ENCODE results near the gene COPS3. TPM values are rescaled to one million over a fixed set of nuclear protein-coding genes. Genes with fewer than 3 reads are reported as not detected.
"Not testable (repeated sequence)": the region's sequence is repeated elsewhere in the genome, so short reads cannot be mapped to it uniquely, and the experiment has no call there.

COPS3 gene
- polyA plus RNA-seq, 2 donors, result 19.2 to 58.3 TPM

- 74 to 82% methylated on average over 4 of the region's 4 CpGs for WGBS, 2 donors
- H3K27me3 ChIP-seq (ENCODE audit: control insufficient read depth in 1 of 2, insufficient read depth in 2 of 2, low read length in 2 of 2), result no peaks in the 10 kb centered on the region
- H3K9me3 ChIP-seq (ENCODE audit: control insufficient read depth in 2 of 2, insufficient read depth in 1 of 2, low read depth in 1 of 2, low read length in 1 of 2), result no peaks in the 10 kb centered on the region
- H3K27ac ChIP-seq (ENCODE audit: low read depth in 2 of 2, low read length in 1 of 2), result no peak overlapping the region
- H3K4me3 ChIP-seq (ENCODE audit: low read depth in 1 of 2, low read length in 2 of 2), result no peak overlapping the region
- peaks cover 0 to 1% of the 10 kb centered on the region in 2 donors for H3K4me1 ChIP-seq (ENCODE audit: control insufficient read depth in 2 of 2, insufficient read depth in 2 of 2, low read length in 1 of 2)
- peaks cover 0 to 2% of the 10 kb centered on the region in 2 donors for H3K36me3 ChIP-seq (ENCODE audit: control insufficient read depth in 2 of 2, insufficient read depth in 2 of 2, low read length in 1 of 2)
Observed at GRCh38 chr17:17279316-17279715, 1.7 kb downstream of the COPS3 start.

GRCh38 chr17:17277431-17277830, 3.6 kb downstream of the COPS3 start:
- not testable (repeated sequence) for H3K9me3 ChIP-seq (ENCODE audit: control insufficient read depth in 2 of 2, insufficient read depth in 1 of 2, low read depth in 1 of 2, low read length in 1 of 2); H3K36me3 ChIP-seq (ENCODE audit: control insufficient read depth in 2 of 2, insufficient read depth in 2 of 2, low read length in 1 of 2); H3K4me1 ChIP-seq (ENCODE audit: control insufficient read depth in 2 of 2, insufficient read depth in 2 of 2, low read length in 1 of 2); H3K27me3 ChIP-seq (ENCODE audit: control insufficient read depth in 1 of 2, insufficient read depth in 2 of 2, low read length in 2 of 2); H3K27ac ChIP-seq (ENCODE audit: low read depth in 2 of 2, low read length in 1 of 2); H3K4me3 ChIP-seq (ENCODE audit: low read depth in 1 of 2, low read length in 2 of 2)
- 94% methylated on average over 5 of the region's 5 CpGs for whole genome bisulfite sequencing, 2 donors

- WGBS, 2 donors, result 83 to 84% methylated on average over 6 of the region's 6 CpGs
- H3K27me3 ChIP-seq (ENCODE audit: control insufficient read depth in 1 of 2, insufficient read depth in 2 of 2, low read length in 2 of 2), result no peaks in the 10 kb centered on the region
- H3K4me1 ChIP-seq (ENCODE audit: control insufficient read depth in 2 of 2, insufficient read depth in 2 of 2, low read length in 1 of 2), result no peaks in the 10 kb centered on the region
- no peak overlapping the region for H3K4me3 ChIP-seq (ENCODE audit: low read depth in 1 of 2, low read length in 2 of 2)
- H3K36me3 ChIP-seq (ENCODE audit: control insufficient read depth in 2 of 2, insufficient read depth in 2 of 2, low read length in 1 of 2), result peaks cover 0 to 7% of the 10 kb centered on the region in 2 donors
- H3K9me3 ChIP-seq (ENCODE audit: control insufficient read depth in 2 of 2, insufficient read depth in 1 of 2, low read depth in 1 of 2, low read length in 1 of 2), result no peaks in the 10 kb centered on the region
- H3K27ac ChIP-seq (ENCODE audit: low read depth in 2 of 2, low read length in 1 of 2), result no peak overlapping the region
Observed at GRCh38 chr17:17275971-17276370, 5.1 kb downstream of the COPS3 start.

GRCh38 chr17:17269926-17270773, 10.9 kb downstream of the COPS3 start:
- no peaks in the 10 kb centered on the region for H3K27me3 ChIP-seq (ENCODE audit: control insufficient read depth in 1 of 2, insufficient read depth in 2 of 2, low read length in 2 of 2)
- H3K4me3 ChIP-seq (ENCODE audit: low read depth in 1 of 2, low read length in 2 of 2), result no peak overlapping the region
- H3K27ac ChIP-seq (ENCODE audit: low read depth in 2 of 2, low read length in 1 of 2), result no peak overlapping the region
- peaks cover 4 to 14% of the 10 kb centered on the region in 2 donors for H3K36me3 ChIP-seq (ENCODE audit: control insufficient read depth in 2 of 2, insufficient read depth in 2 of 2, low read length in 1 of 2)
- WGBS, 2 donors, result 88 to 94% methylated on average over 9 of the region's 9 CpGs
- no peaks in the 10 kb centered on the region for H3K4me1 ChIP-seq (ENCODE audit: control insufficient read depth in 2 of 2, insufficient read depth in 2 of 2, low read length in 1 of 2)
- no peaks in the 10 kb centered on the region for H3K9me3 ChIP-seq (ENCODE audit: control insufficient read depth in 2 of 2, insufficient read depth in 1 of 2, low read depth in 1 of 2, low read length in 1 of 2)

- Histone ChIP-seq H3K4me3 (ENCODE audit: low read depth in 1 of 2, low read length in 2 of 2) (no peak overlapping the region), H3K36me3 (ENCODE audit: control insufficient read depth in 2 of 2, insufficient read depth in 2 of 2, low read length in 1 of 2) (peaks cover 7 to 18% of the 10 kb centered on the region in 2 donors), H3K9me3 (ENCODE audit: control insufficient read depth in 2 of 2, insufficient read depth in 1 of 2, low read depth in 1 of 2, low read length in 1 of 2) (no peaks in the 10 kb centered on the region), H3K27me3 (ENCODE audit: control insufficient read depth in 1 of 2, insufficient read depth in 2 of 2, low read length in 2 of 2) (no peaks in the 10 kb centered on the region), H3K4me1 (ENCODE audit: control insufficient read depth in 2 of 2, insufficient read depth in 2 of 2, low read length in 1 of 2) (no peaks in the 10 kb centered on the region), H3K27ac (ENCODE audit: low read depth in 2 of 2, low read length in 1 of 2) (no peak overlapping the region)
- WGBS, 2 donors, result 84 to 85% methylated on average over 2 of the region's 2 CpGs
Observed at GRCh38 chr17:17264430-17264829, 16.6 kb downstream of the COPS3 start.

GRCh38 chr17:17258998-17259397, 22.0 kb downstream of the COPS3 start:
- Histone ChIP-seq H3K27ac (ENCODE audit: low read depth in 2 of 2, low read length in 1 of 2) (no peak overlapping the region), H3K4me1 (ENCODE audit: control insufficient read depth in 2 of 2, insufficient read depth in 2 of 2, low read length in 1 of 2) (no peaks in the 10 kb centered on the region), H3K9me3 (ENCODE audit: control insufficient read depth in 2 of 2, insufficient read depth in 1 of 2, low read depth in 1 of 2, low read length in 1 of 2) (no peaks in the 10 kb centered on the region), H3K27me3 (ENCODE audit: control insufficient read depth in 1 of 2, insufficient read depth in 2 of 2, low read length in 2 of 2) (no peaks in the 10 kb centered on the region), H3K36me3 (ENCODE audit: control insufficient read depth in 2 of 2, insufficient read depth in 2 of 2, low read length in 1 of 2) (peaks cover 0 to 18% of the 10 kb centered on the region in 2 donors), H3K4me3 (ENCODE audit: low read depth in 1 of 2, low read length in 2 of 2) (no peak overlapping the region)
- WGBS, 2 donors, result 94 to 95% methylated on average over 4 of the region's 4 CpGs

GRCh38 chr17:17258011-17258410, 23.0 kb downstream of the COPS3 start:
- Histone ChIP-seq H3K36me3 (ENCODE audit: control insufficient read depth in 2 of 2, insufficient read depth in 2 of 2, low read length in 1 of 2) (peaks cover 0 to 22% of the 10 kb centered on the region in 2 donors), H3K9me3 (ENCODE audit: control insufficient read depth in 2 of 2, insufficient read depth in 1 of 2, low read depth in 1 of 2, low read length in 1 of 2) (no peaks in the 10 kb centered on the region), H3K27me3 (ENCODE audit: control insufficient read depth in 1 of 2, insufficient read depth in 2 of 2, low read length in 2 of 2) (no peaks in the 10 kb centered on the region), H3K4me1 (ENCODE audit: control insufficient read depth in 2 of 2, insufficient read depth in 2 of 2, low read length in 1 of 2) (no peaks in the 10 kb centered on the region), H3K27ac (ENCODE audit: low read depth in 2 of 2, low read length in 1 of 2) (no peak overlapping the region), H3K4me3 (ENCODE audit: low read depth in 1 of 2, low read length in 2 of 2) (no peak overlapping the region)
- WGBS, 2 donors, result 88 to 90% methylated on average over 7 of the region's 7 CpGs

GRCh38 chr17:17256316-17256715, 24.7 kb downstream of the COPS3 start:
- Histone ChIP-seq H3K9me3 (ENCODE audit: control insufficient read depth in 2 of 2, insufficient read depth in 1 of 2, low read depth in 1 of 2, low read length in 1 of 2) (no peaks in the 10 kb centered on the region), H3K4me3 (ENCODE audit: low read depth in 1 of 2, low read length in 2 of 2) (no peak overlapping the region), H3K36me3 (ENCODE audit: control insufficient read depth in 2 of 2, insufficient read depth in 2 of 2, low read length in 1 of 2) (peaks cover 0 to 27% of the 10 kb centered on the region in 2 donors), H3K27me3 (ENCODE audit: control insufficient read depth in 1 of 2, insufficient read depth in 2 of 2, low read length in 2 of 2) (no peaks in the 10 kb centered on the region), H3K27ac (ENCODE audit: low read depth in 2 of 2, low read length in 1 of 2) (no peak overlapping the region), H3K4me1 (ENCODE audit: control insufficient read depth in 2 of 2, insufficient read depth in 2 of 2, low read length in 1 of 2) (no peaks in the 10 kb centered on the region)
- WGBS, 2 donors, result 95 to 100% methylated on average over 1 of the region's 1 CpG

- not testable (repeated sequence) for H3K9me3 ChIP-seq (ENCODE audit: control insufficient read depth in 2 of 2, insufficient read depth in 1 of 2, low read depth in 1 of 2, low read length in 1 of 2); H3K27ac ChIP-seq (ENCODE audit: low read depth in 2 of 2, low read length in 1 of 2); H3K27me3 ChIP-seq (ENCODE audit: control insufficient read depth in 1 of 2, insufficient read depth in 2 of 2, low read length in 2 of 2); H3K4me3 ChIP-seq (ENCODE audit: low read depth in 1 of 2, low read length in 2 of 2); H3K4me1 ChIP-seq (ENCODE audit: control insufficient read depth in 2 of 2, insufficient read depth in 2 of 2, low read length in 1 of 2)
- 93 to 95% methylated on average over 11 of the region's 11 CpGs for WGBS, 2 donors
- peaks cover 0 to 26% of the 10 kb centered on the region in 2 donors for H3K36me3 ChIP-seq (ENCODE audit: control insufficient read depth in 2 of 2, insufficient read depth in 2 of 2, low read length in 1 of 2)
Observed at GRCh38 chr17:17255689-17256088, 25.4 kb downstream of the COPS3 start.

- H3K4me1 ChIP-seq (ENCODE audit: control insufficient read depth in 2 of 2, insufficient read depth in 2 of 2, low read length in 1 of 2), result no peaks in the 10 kb centered on the region
- H3K36me3 ChIP-seq (ENCODE audit: control insufficient read depth in 2 of 2, insufficient read depth in 2 of 2, low read length in 1 of 2), result peaks cover 0 to 15% of the 10 kb centered on the region in 2 donors
- H3K27ac ChIP-seq (ENCODE audit: low read depth in 2 of 2, low read length in 1 of 2), result no peak overlapping the region
- H3K4me3 ChIP-seq (ENCODE audit: low read depth in 1 of 2, low read length in 2 of 2), result no peak overlapping the region
- H3K27me3 ChIP-seq (ENCODE audit: control insufficient read depth in 1 of 2, insufficient read depth in 2 of 2, low read length in 2 of 2), result no peaks in the 10 kb centered on the region
- no peaks in the 10 kb centered on the region for H3K9me3 ChIP-seq (ENCODE audit: control insufficient read depth in 2 of 2, insufficient read depth in 1 of 2, low read depth in 1 of 2, low read length in 1 of 2)
- 85 to 92% methylated on average over 3 of the region's 3 CpGs for WGBS, 2 donors
Observed at GRCh38 chr17:17254036-17254435, 27.0 kb downstream of the COPS3 start.
